ENCODE data around the gene OR2J1. TPM values are rescaled to one million over a fixed set of nuclear protein-coding genes. Genes with fewer than 3 reads are reported as not detected.
"Not testable (repeated sequence)": the region's sequence is repeated elsewhere in the genome, so short reads cannot be mapped to it uniquely, and the experiment has no call there.

OR2J1 gene
- total RNA-seq, 1 experiment from 2014 or later = not detected

DNA sequence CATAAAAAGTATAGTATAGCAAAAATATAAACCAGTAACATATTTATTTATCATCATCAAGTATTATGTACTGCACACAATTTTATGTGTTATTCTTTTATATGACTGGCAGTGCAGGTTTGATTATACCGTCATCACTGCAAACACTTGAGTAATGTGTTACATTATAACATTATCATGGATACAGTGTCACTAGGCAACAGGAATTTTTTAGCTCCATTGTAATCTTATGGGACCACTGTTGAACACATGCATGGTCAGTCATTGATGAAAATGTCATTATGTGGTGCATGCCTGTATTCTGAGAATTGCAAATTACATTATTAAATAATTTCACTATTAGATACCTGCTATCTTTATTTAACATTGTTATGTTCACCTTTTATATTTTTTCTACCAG lies 42.3 kb downstream of the OR2J1 start:
- no peak overlapping the region for H3K4me3 ChIP-seq (ENCODE audit: low read length)
- H3K4me1 ChIP-seq (ENCODE audit: low read length) = no peaks in the 10 kb centered on the region
- no peak overlapping the region for H3K9ac ChIP-seq (ENCODE audit: low read length)
- H4K20me1 ChIP-seq (ENCODE audit: insufficient read depth, low read depth, low read length) = no peaks in the 10 kb centered on the region
- H3K27ac ChIP-seq (ENCODE audit: low read length) = no peak overlapping the region
- H3K79me2 ChIP-seq (ENCODE audit: low read length) = no peaks in the 10 kb centered on the region
- DNase-seq = no peak
- no peaks in the 10 kb centered on the region for H3K9me2 ChIP-seq (replicated peaks; ENCODE audit: insufficient read depth, low read length)
- H3K4me2 ChIP-seq (ENCODE audit: low read depth, low read length, poor library complexity, severe bottlenecking) = no peak overlapping the region
- H3K9me3 ChIP-seq (ENCODE audit: low read length) = no peaks in the 10 kb centered on the region
- no peaks in the 10 kb centered on the region for H3K27me3 ChIP-seq (ENCODE audit: low read length)
- no peaks in the 10 kb centered on the region for H3K36me3 ChIP-seq (ENCODE audit: insufficient read depth, low read length)
- H2AFZ ChIP-seq (ENCODE audit: low read length) = no peak overlapping the region

- H2AFZ ChIP-seq (ENCODE audit: low read length) = no peak overlapping the region
- H3K9ac ChIP-seq (ENCODE audit: low read length) = no peak overlapping the region
- H3K4me3 ChIP-seq (ENCODE audit: low read length) = no peak overlapping the region
- no peaks in the 10 kb centered on the region for H4K20me1 ChIP-seq (ENCODE audit: insufficient read depth, low read depth, low read length)
- H3K9me3 ChIP-seq (ENCODE audit: low read length) = no peaks in the 10 kb centered on the region
- no peaks in the 10 kb centered on the region for H3K27me3 ChIP-seq (ENCODE audit: low read length)
- DNase-seq = no peak
- H3K79me2 ChIP-seq (ENCODE audit: low read length) = no peaks in the 10 kb centered on the region
- no peak overlapping the region for H3K27ac ChIP-seq (ENCODE audit: low read length)
- no peaks in the 10 kb centered on the region for H3K36me3 ChIP-seq (ENCODE audit: insufficient read depth, low read length)
- H3K4me2 ChIP-seq (ENCODE audit: low read depth, low read length, poor library complexity, severe bottlenecking) = no peak overlapping the region
- H3K4me1 ChIP-seq (ENCODE audit: low read length) = no peaks in the 10 kb centered on the region
- H3K9me2 ChIP-seq (replicated peaks; ENCODE audit: insufficient read depth, low read length) = no peaks in the 10 kb centered on the region
These were observed 43.0 kb downstream of the OR2J1 start for GRCh38 chr6:29142309-29142708.

DNA sequence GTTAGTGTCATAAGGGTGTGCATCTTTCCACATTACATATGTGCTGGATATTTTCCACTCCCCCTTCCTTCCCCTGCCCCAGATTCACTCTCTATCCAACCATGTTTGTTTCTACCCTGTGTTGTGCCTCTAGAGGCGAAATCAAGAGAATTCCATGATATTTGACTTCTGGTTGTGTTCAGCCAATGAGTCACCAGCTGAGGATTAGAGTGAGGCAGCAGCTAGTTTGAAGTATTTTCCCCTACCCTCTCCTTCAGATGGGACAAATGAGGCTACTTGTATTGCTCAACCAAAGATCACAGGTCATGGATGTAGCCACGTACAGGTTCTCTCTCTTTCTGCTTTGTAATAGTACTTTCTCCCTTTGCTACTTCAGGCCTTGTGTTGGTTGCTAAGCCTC lies 46.9 kb downstream of the OR2J1 start:
- H3K36me3 ChIP-seq (ENCODE audit: insufficient read depth, low read length) = no peaks in the 10 kb centered on the region
- no peaks in the 10 kb centered on the region for H3K79me2 ChIP-seq (ENCODE audit: low read length)
- H3K4me1 ChIP-seq (ENCODE audit: low read length) = no peaks in the 10 kb centered on the region
- no peak overlapping the region for H3K4me2 ChIP-seq (ENCODE audit: low read depth, low read length, poor library complexity, severe bottlenecking)
- H3K9me2 ChIP-seq (replicated peaks; ENCODE audit: insufficient read depth, low read length) = no peaks in the 10 kb centered on the region
- no peaks in the 10 kb centered on the region for H3K27me3 ChIP-seq (ENCODE audit: low read length)
- H4K20me1 ChIP-seq (ENCODE audit: insufficient read depth, low read depth, low read length) = no peaks in the 10 kb centered on the region
- H3K9me3 ChIP-seq (ENCODE audit: low read length) = no peaks in the 10 kb centered on the region
- no peak overlapping the region for H3K9ac ChIP-seq (ENCODE audit: low read length)
- H2AFZ ChIP-seq (ENCODE audit: low read length) = no peak overlapping the region
- DNase-seq = no peak
- no peak overlapping the region for H3K27ac ChIP-seq (ENCODE audit: low read length)
- H3K4me3 ChIP-seq (ENCODE audit: low read length) = no peak overlapping the region

DNA sequence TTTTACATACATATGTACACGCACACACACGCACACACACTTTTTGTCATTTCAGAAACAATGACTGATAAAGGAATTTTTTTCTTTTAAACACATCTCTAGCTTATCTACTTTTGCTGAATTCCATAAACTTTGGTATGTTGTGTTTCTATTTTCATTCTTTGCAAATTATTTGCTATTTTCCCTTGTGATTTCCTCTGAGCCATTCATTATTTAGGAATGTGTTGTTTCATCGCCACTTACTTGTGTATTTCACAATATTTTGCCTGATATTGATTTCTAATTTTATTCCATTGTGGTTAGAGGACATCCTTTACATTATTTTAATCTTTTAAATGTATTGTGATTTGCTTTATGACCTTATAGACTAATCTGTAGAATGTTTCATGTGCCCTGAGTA lies 47.8 kb downstream of the OR2J1 start:
- no peak for DNase-seq
- no peak overlapping the region for H2AFZ ChIP-seq (ENCODE audit: low read length)
- no peaks in the 10 kb centered on the region for H4K20me1 ChIP-seq (ENCODE audit: insufficient read depth, low read depth, low read length)
- H3K9me2 ChIP-seq (replicated peaks; ENCODE audit: insufficient read depth, low read length) = no peaks in the 10 kb centered on the region
- no peaks in the 10 kb centered on the region for H3K79me2 ChIP-seq (ENCODE audit: low read length)
- H3K9me3 ChIP-seq (ENCODE audit: low read length) = no peaks in the 10 kb centered on the region
- no peak overlapping the region for H3K4me3 ChIP-seq (ENCODE audit: low read length)
- H3K27me3 ChIP-seq (ENCODE audit: low read length) = no peaks in the 10 kb centered on the region
- no peak overlapping the region for H3K4me2 ChIP-seq (ENCODE audit: low read depth, low read length, poor library complexity, severe bottlenecking)
- H3K9ac ChIP-seq (ENCODE audit: low read length) = no peak overlapping the region
- H3K4me1 ChIP-seq (ENCODE audit: low read length) = no peaks in the 10 kb centered on the region
- no peak overlapping the region for H3K27ac ChIP-seq (ENCODE audit: low read length)
- no peaks in the 10 kb centered on the region for H3K36me3 ChIP-seq (ENCODE audit: insufficient read depth, low read length)

DNA sequence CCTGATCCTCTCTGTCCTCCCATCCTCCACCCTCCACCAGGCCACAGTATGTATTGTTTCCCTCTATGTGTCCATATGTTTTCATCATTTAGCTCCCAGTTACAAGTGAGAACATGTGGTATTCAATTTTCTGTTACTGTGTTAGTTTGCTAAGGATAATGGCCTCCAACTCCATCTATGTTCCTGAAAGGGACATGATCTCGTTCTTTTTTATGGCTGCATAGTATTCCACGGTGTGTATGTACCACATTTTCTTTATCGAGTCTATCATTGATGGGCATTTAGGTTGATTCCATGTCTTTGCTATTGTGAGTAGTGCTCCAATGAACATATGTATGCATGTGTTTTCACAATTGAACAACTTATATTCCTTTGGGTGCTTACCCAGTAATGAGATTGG lies 50.2 kb downstream of the OR2J1 start:
- not testable (repeated sequence) for H3K36me3 ChIP-seq (ENCODE audit: insufficient read depth, low read length); H3K27ac ChIP-seq (ENCODE audit: low read length); H3K79me2 ChIP-seq (ENCODE audit: low read length); H3K4me3 ChIP-seq (ENCODE audit: low read length); H3K9me2 ChIP-seq (replicated peaks; ENCODE audit: insufficient read depth, low read length); H2AFZ ChIP-seq (ENCODE audit: low read length); H4K20me1 ChIP-seq (ENCODE audit: insufficient read depth, low read depth, low read length); DNase-seq; H3K4me2 ChIP-seq (ENCODE audit: low read depth, low read length, poor library complexity, severe bottlenecking); H3K9ac ChIP-seq (ENCODE audit: low read length); H3K27me3 ChIP-seq (ENCODE audit: low read length); H3K9me3 ChIP-seq (ENCODE audit: low read length); H3K4me1 ChIP-seq (ENCODE audit: low read length)

Other genes with a start within 250 kb of the OR2J1 start
- 84.3 and 87.8 TPM in 2 replicates for gene TRIM27, start 175.5 kb upstream of the OR2J1 start, total RNA-seq (2014; rRNA removed; shearing (Covaris generic); ENCODE audit: low replicate concordance)
- not detected in 2 replicates for gene ZNF311, start 94.2 kb upstream of the OR2J1 start, total RNA-seq (2014; rRNA removed; shearing (Covaris generic); ENCODE audit: low replicate concordance)
- gene OR2W1, start 54.3 kb upstream of the OR2J1 start, total RNA-seq (2014; rRNA removed; shearing (Covaris generic); ENCODE audit: low replicate concordance) = not detected in 2 replicates
- not detected in 2 replicates for gene OR2B3, start 12.2 kb upstream of the OR2J1 start, total RNA-seq (2014; rRNA removed; shearing (Covaris generic); ENCODE audit: low replicate concordance)
- gene OR2J3, start 8.6 kb downstream of the OR2J1 start, total RNA-seq (2014; rRNA removed; shearing (Covaris generic); ENCODE audit: low replicate concordance) = not detected in 2 replicates
- gene OR2J2, start 71.4 kb downstream of the OR2J1 start, total RNA-seq (2014; rRNA removed; shearing (Covaris generic); ENCODE audit: low replicate concordance) = not detected in 2 replicates
- not detected in 2 replicates for gene OR14J1, start 202.2 kb downstream of the OR2J1 start, total RNA-seq (2014; rRNA removed; shearing (Covaris generic); ENCODE audit: low replicate concordance)

Measured in Karpas-422 (cell line).